Mucosa of descending colon (tissue), 3 donors: ENCODE results near the gene DLGAP1. TPM values are rescaled to one million over a fixed set of nuclear protein-coding genes. Genes with fewer than 3 reads are reported as not detected.

Source experiments
- ATAC-seq: fragments of 200-7000 bp; cut with Tn5 transposase; one replicate; pipeline ENCODE4 v1.9.1; 2020; ENCODE audit warnings: mild to moderate bottlenecking, moderate library complexity
- DNase-seq, 3 donors: peaks; one replicate each; pipeline ENCODE4 v3.0.0-alpha.2; 2020
- H3K36me3 ChIP-seq: fragments of 200-600 bp; one replicate; pipeline ENCODE4 v1.8.0; 2021; ENCODE audit warnings: low read depth, mild to moderate bottlenecking
- H3K4me1 ChIP-seq: fragments of 200-600 bp; one replicate; pipeline ENCODE4 v1.8.0; 2021; ENCODE audit warnings: low read depth, mild to moderate bottlenecking
- H3K4me3 ChIP-seq: fragments of 200-600 bp; one replicate; pipeline ENCODE4 v1.8.0; 2021; ENCODE audit warnings: mild to moderate bottlenecking
- H3K9me3 ChIP-seq: fragments of 200-600 bp; one replicate; pipeline ENCODE4 v1.8.0; 2021; ENCODE audit warnings: mild to moderate bottlenecking
- intact Hi-C, 2 donors: fragments of 100-400 bp; cut with DNase I in 1 of 2; cut with micrococcal nuclease in 1 of 2; formaldehyde crosslinking; loops; one replicate each; pipeline versions ENCODE4 v1.11.0 to v1.11.1; 2022; cut with DNase I, micrococcal nuclease
- total RNA-seq, 3 donors: library from RNA; stranded (reverse); fragmentation: NEBNext Ultra II Directional in 2 of 3; extraction: Animal tissue kit (Norgen Biotek cat#: 25700) in 2 of 3; gene quantifications; one replicate each; pipeline versions ENCODE4 v1.2.1 to v1.2.4, GENCODE V29; 2021 to 2023
- TF ChIP-seq, protein P1 (sequence below): fragments of 200-600 bp; IDR thresholded peaks from one replicate; pipeline ENCODE4 v1.8.0; 2022; ENCODE audit warnings: antibody characterized with exemption, mild to moderate bottlenecking
- donor health status: DM: no; HTN: no; CAD: no; lungs with moderate emphysema.
- donor health status: DM: no; HTN: no; CAD: no.
- donor health status: DM: no; HTN: yes; CAD: no.

DLGAP1 gene
- total RNA-seq, 3 donors from 2014 or later, result 0.46 to 6.8 (median 4.1) TPM

DNA sequence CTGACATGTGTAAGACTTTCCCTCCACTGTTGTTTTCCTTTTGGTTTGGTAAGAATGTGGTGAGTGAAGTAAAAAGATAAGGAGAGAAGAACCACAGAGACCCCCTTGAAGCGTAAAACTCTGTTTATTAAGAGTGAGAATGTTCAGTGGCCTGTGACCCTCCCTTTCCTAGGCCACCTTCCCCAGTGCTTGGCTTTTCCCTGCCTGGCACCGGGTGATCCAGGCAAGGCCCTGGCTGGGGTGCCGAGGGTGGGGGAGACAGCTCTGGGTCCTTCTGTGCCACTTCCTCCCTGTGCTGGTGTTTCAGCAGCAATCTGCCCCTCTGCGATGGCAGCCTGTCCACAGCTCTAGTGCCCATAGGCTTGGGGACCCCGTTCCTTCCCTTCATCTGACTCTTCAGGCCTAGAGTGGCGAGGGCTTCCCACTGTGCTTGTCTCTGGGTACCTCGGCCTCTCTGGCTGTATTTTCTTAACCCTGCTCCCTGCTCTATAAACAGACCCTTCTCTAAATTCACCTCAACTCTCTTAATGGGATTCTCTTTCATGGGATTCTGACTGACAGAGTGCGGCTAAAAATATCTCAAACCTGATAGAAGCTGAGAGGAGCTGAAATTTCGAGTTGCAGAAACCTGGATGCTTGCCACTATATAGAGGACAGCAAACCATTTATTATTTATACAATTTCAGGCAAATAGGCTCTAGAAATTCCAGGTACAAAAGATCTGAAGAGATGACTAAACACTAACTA lies 461.0 kb downstream of the DLGAP1 start:
- no peak overlapping the region for H3K4me3 ChIP-seq
- intact Hi-C loops, result loop anchor here in 1 of 2 donors (10.0 kb wide), 1 partner anchor 289 kb away; no protein-coding TSS in a partner anchor
- ATAC-seq (no peak), DNase-seq (no peak)
- H3K4me1 ChIP-seq, result no peaks in the 10 kb centered on the region
- no peaks in the 10 kb centered on the region for H3K36me3 ChIP-seq
- TF ChIP-seq, protein P1, sequence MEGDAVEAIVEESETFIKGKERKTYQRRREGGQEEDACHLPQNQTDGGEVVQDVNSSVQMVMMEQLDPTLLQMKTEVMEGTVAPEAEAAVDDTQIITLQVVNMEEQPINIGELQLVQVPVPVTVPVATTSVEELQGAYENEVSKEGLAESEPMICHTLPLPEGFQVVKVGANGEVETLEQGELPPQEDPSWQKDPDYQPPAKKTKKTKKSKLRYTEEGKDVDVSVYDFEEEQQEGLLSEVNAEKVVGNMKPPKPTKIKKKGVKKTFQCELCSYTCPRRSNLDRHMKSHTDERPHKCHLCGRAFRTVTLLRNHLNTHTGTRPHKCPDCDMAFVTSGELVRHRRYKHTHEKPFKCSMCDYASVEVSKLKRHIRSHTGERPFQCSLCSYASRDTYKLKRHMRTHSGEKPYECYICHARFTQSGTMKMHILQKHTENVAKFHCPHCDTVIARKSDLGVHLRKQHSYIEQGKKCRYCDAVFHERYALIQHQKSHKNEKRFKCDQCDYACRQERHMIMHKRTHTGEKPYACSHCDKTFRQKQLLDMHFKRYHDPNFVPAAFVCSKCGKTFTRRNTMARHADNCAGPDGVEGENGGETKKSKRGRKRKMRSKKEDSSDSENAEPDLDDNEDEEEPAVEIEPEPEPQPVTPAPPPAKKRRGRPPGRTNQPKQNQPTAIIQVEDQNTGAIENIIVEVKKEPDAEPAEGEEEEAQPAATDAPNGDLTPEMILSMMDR, result no peak
- H3K9me3 ChIP-seq, result no peaks in the 10 kb centered on the region

DNA sequence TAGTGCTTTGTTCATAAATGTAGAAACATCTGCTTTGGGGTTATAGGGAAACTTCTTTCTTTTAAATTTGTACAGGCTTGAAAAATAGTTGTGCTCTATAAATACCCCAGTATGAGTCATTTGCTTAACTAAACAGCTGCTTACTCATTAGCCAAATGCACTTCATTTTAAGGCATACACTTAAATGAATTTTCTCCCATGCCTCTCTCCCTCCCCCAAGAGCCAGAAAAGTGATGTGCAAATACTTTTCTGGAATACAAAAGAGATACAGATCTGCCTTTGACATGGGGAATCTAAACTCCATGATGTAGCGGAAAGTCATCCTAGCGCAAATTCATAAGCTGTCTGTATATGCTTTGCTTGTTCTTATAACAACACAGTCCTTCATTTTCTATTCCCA lies 469.4 kb downstream of the DLGAP1 start:
- H3K4me1 ChIP-seq, result no peaks in the 10 kb centered on the region
- ATAC-seq, result no peak
- intact Hi-C loops, result no loop called here

DNA sequence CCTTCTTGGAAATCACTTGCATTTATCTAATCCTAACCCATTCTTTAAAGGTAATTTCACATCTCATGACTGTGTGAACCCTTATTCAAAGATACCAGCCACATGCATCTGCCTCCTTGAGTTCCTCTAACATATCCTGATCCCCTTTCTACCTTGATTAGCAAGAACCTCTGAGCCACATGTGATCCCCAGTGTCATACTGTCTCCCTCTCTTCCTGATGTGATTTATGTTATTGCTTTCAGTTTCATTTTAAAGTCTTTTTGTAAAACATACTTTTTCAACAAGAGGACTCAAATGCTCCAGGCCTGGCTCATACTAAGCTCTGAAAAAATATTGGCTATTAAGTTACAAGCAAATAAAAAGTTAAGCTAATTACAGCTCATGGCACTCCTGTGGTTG lies 470.1 kb downstream of the DLGAP1 start:
- ATAC-seq (no peak), DNase-seq (no peak)
- H3K4me3 ChIP-seq, result no peak overlapping the region
- no peaks in the 10 kb centered on the region for H3K36me3 ChIP-seq
- no peaks in the 10 kb centered on the region for H3K4me1 ChIP-seq
- H3K9me3 ChIP-seq, result no peaks in the 10 kb centered on the region
- TF ChIP-seq, protein P1, result no peak
- intact Hi-C loops, result no loop called here

More for the DNA sequence above, 469.4 kb downstream of the DLGAP1 start:
- TF ChIP-seq, protein P1, result no peak
- Histone ChIP-seq H3K4me3 (no peak overlapping the region), H3K36me3 (no peaks in the 10 kb centered on the region), H3K9me3 (no peaks in the 10 kb centered on the region)
- no peak for DNase-seq

DNA sequence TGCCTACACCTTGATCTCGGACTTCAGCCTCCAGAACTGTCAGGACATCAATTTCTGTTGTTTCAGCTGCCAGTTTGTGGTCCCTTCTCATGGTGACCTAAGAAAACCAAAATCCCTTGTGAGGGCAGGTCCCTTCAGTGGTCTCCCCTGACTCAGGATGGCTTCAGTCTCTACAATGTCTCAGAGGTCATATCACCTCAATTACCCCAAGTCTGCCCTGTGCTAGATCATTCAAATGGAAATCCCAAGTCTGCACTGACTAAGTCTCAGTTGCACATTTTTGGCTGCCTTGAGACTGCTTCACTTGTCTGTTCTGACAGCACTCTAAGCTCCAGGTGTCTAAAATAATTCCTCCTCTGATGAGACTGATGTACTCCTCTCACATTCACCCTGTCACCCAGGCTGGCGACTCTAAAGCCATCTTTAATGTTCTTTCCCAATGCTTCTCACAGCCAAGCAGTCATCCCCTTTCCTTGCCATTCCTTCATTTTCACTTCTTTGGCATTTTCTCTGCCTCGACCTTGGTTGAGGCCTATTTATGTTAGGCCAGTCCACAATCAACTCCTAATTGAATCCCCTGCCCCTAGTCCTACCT lies 470.8 kb downstream of the DLGAP1 start:
- DNase-seq (no peak), ATAC-seq (no peak)
- Histone ChIP-seq H3K4me3 (no peak overlapping the region), H3K9me3 (no peaks in the 10 kb centered on the region), H3K4me1 (no peaks in the 10 kb centered on the region), H3K36me3 (no peaks in the 10 kb centered on the region)
- TF ChIP-seq, protein P1, result no peak
- intact Hi-C loops, result no loop called here

DNA sequence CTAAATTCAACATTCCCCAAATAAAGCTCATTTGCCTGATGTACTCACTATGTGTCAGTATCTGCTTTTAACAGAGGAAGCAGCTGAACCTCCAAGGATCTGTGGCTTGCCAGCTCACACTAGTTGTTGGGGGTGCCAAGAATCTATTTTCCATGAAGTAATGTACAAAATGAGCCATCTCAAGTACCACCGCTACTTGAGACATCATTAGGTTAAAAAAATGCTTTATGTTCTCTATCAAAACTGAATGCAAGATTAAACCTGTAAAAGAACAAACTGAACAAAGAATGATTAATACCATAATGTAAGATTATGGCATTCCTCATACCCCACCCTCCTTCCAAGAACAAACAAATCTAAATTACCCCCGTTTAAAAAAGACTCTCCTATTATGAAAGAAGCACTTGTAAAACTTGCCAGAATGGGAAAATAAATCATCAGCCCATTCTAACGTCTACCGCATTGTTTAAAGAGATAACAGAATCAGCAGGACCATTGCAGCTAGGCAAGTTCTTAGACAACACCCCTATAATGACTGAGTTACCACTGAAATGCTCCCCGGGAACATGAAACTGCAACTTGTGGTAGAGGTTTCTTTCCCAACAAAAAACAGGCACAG lies 471.6 kb downstream of the DLGAP1 start:
- no peak for DNase-seq
- no peaks in the 10 kb centered on the region for H3K4me1 ChIP-seq

More for the DNA sequence above, 471.6 kb downstream of the DLGAP1 start:
- ATAC-seq, result no peak
- TF ChIP-seq, protein P1, result no peak
- intact Hi-C loops, result no loop called here
- Histone ChIP-seq H3K9me3 (peaks cover 6% of the 10 kb centered on the region), H3K4me3 (no peak overlapping the region), H3K36me3 (no peaks in the 10 kb centered on the region)
